ENCODE measurements around the gene SSTR5. TPM values are rescaled to one million over a fixed set of nuclear protein-coding genes. Genes with fewer than 3 reads are reported as not detected.

Gene SSTR5
- total and polyA plus RNA-seq, 2 donors, result 0.20 to 0.32 TPM

GRCh38 chr16:1067629-1068028 lies 4.9 kb upstream of the SSTR5 start:
- Histone ChIP-seq H3K4me1 (ENCODE audit: insufficient read depth) (no peaks in the 10 kb centered on the region), H3K27ac (ENCODE audit: low read depth) (no peak overlapping the region), H3K4me3 (ENCODE audit: low read depth, low read length) (no peak overlapping the region), H3K36me3 (ENCODE audit: insufficient read depth) (no peaks in the 10 kb centered on the region)
- DNase-seq (ENCODE audit: extremely low spot score), result no peak
- 70% methylated on average over 15 of the region's 15 CpGs for WGBS

GRCh38 chr16:1068451-1068850 lies 4.1 kb upstream of the SSTR5 start:
- 60% methylated on average over 18 of the region's 18 CpGs for WGBS
- no peak overlapping the region for H3K27ac ChIP-seq (ENCODE audit: low read depth)
- H3K4me3 ChIP-seq (ENCODE audit: low read depth, low read length), result no peak overlapping the region
- H3K4me1 ChIP-seq (ENCODE audit: insufficient read depth), result no peaks in the 10 kb centered on the region
- H3K36me3 ChIP-seq (ENCODE audit: insufficient read depth), result no peaks in the 10 kb centered on the region
- DNase-seq (ENCODE audit: extremely low spot score), result no peak

GRCh38 chr16:1069154-1069553 lies 3.4 kb upstream of the SSTR5 start:
- Histone ChIP-seq H3K4me3 (ENCODE audit: low read depth, low read length) (no peak overlapping the region), H3K36me3 (ENCODE audit: insufficient read depth) (no peaks in the 10 kb centered on the region), H3K27ac (ENCODE audit: low read depth) (no peak overlapping the region), H3K4me1 (ENCODE audit: insufficient read depth) (no peaks in the 10 kb centered on the region)
- no peak for DNase-seq (ENCODE audit: extremely low spot score)
- 88% methylated on average over 7 of the region's 7 CpGs for WGBS

GRCh38 chr16:1070084-1070863 lies 2.3 kb upstream of the SSTR5 start:
- Histone ChIP-seq H3K36me3 (ENCODE audit: insufficient read depth) (no peaks in the 10 kb centered on the region), H3K27ac (ENCODE audit: low read depth) (no peak overlapping the region), H3K4me3 (ENCODE audit: low read depth, low read length) (no peak overlapping the region), H3K4me1 (ENCODE audit: insufficient read depth) (no peaks in the 10 kb centered on the region)
- 20% methylated on average over 32 of the region's 32 CpGs for WGBS
- no peak for DNase-seq (ENCODE audit: extremely low spot score)

GRCh38 chr16:1070864-1071408 lies 1.6 kb upstream of the SSTR5 start:
- H3K36me3 ChIP-seq (ENCODE audit: insufficient read depth), result no peaks in the 10 kb centered on the region

GRCh38 chr16:1071561-1072225 lies 854 bp upstream of the SSTR5 start:
- H3K4me3 ChIP-seq (ENCODE audit: low read depth, low read length), result no peak overlapping the region
- no peaks in the 10 kb centered on the region for H3K36me3 ChIP-seq (ENCODE audit: insufficient read depth)
- WGBS, result 6% methylated on average over 30 of the region's 30 CpGs
- DNase-seq (ENCODE audit: extremely low spot score), result no peak
- H3K27ac ChIP-seq (ENCODE audit: low read depth), result no peak overlapping the region
- H3K4me1 ChIP-seq (ENCODE audit: insufficient read depth), result no peaks in the 10 kb centered on the region

More at GRCh38 chr16:1070864-1071408, 1.6 kb upstream of the SSTR5 start:
- DNase-seq (ENCODE audit: extremely low spot score), result no peak
- Histone ChIP-seq H3K27ac (ENCODE audit: low read depth) (no peak overlapping the region), H3K4me3 (ENCODE audit: low read depth, low read length) (no peak overlapping the region), H3K4me1 (ENCODE audit: insufficient read depth) (no peaks in the 10 kb centered on the region)
- WGBS, result 32% methylated on average over 16 of the region's 16 CpGs

- Histone ChIP-seq H3K27ac (ENCODE audit: low read depth) (no peak overlapping the region), H3K4me3 (ENCODE audit: low read depth, low read length) (no peak overlapping the region), H3K36me3 (ENCODE audit: insufficient read depth) (no peaks in the 10 kb centered on the region), H3K4me1 (ENCODE audit: insufficient read depth) (no peaks in the 10 kb centered on the region)
- DNase-seq (ENCODE audit: extremely low spot score), result no peak
- WGBS, result 73% methylated on average over 13 of the region's 13 CpGs
These were observed 663 bp downstream of the SSTR5 start for GRCh38 chr16:1073262-1073558.

- Histone ChIP-seq H3K4me3 (ENCODE audit: low read depth, low read length) (no peak overlapping the region), H3K36me3 (ENCODE audit: insufficient read depth) (no peaks in the 10 kb centered on the region), H3K27ac (ENCODE audit: low read depth) (no peak overlapping the region), H3K4me1 (ENCODE audit: insufficient read depth) (no peaks in the 10 kb centered on the region)
- no peak for DNase-seq (ENCODE audit: extremely low spot score)
- WGBS, result 59% methylated on average over 30 of the region's 30 CpGs
These were observed 1.2 kb downstream of the SSTR5 start for GRCh38 chr16:1073566-1074378.

GRCh38 chr16:1074379-1074649 lies 1.8 kb downstream of the SSTR5 start:
- DNase-seq (ENCODE audit: extremely low spot score), result no peak
- 64% methylated on average over 11 of the region's 11 CpGs for WGBS
- no peak overlapping the region for H3K27ac ChIP-seq (ENCODE audit: low read depth)
- no peaks in the 10 kb centered on the region for H3K36me3 ChIP-seq (ENCODE audit: insufficient read depth)
- no peak overlapping the region for H3K4me3 ChIP-seq (ENCODE audit: low read depth, low read length)
- no peaks in the 10 kb centered on the region for H3K4me1 ChIP-seq (ENCODE audit: insufficient read depth)

GRCh38 chr16:1075546-1075945 lies 3.0 kb downstream of the SSTR5 start:
- WGBS, result 68% methylated on average over 13 of the region's 13 CpGs
- Histone ChIP-seq H3K36me3 (ENCODE audit: insufficient read depth) (no peaks in the 10 kb centered on the region), H3K4me3 (ENCODE audit: low read depth, low read length) (no peak overlapping the region), H3K27ac (ENCODE audit: low read depth) (no peak overlapping the region), H3K4me1 (ENCODE audit: insufficient read depth) (no peaks in the 10 kb centered on the region)
- no peak for DNase-seq (ENCODE audit: extremely low spot score)

- no peaks in the 10 kb centered on the region for H3K4me1 ChIP-seq (ENCODE audit: insufficient read depth)
- H3K27ac ChIP-seq (ENCODE audit: low read depth), result no peak overlapping the region
- no peak overlapping the region for H3K4me3 ChIP-seq (ENCODE audit: low read depth, low read length)
- 45% methylated on average over 16 of the region's 16 CpGs for WGBS
- no peaks in the 10 kb centered on the region for H3K36me3 ChIP-seq (ENCODE audit: insufficient read depth)
- no peak for DNase-seq (ENCODE audit: extremely low spot score)
These were observed 4.4 kb downstream of the SSTR5 start for GRCh38 chr16:1076801-1077576.

- no peaks in the 10 kb centered on the region for H3K4me1 ChIP-seq (ENCODE audit: insufficient read depth)
- H3K4me3 ChIP-seq (ENCODE audit: low read depth, low read length), result no peak overlapping the region
These were observed 5.5 kb downstream of the SSTR5 start for GRCh38 chr16:1077877-1078578.

GRCh38 chr16:1078579-1079021 lies 6.1 kb downstream of the SSTR5 start:
- no peaks in the 10 kb centered on the region for H3K4me1 ChIP-seq (ENCODE audit: insufficient read depth)
- 36% methylated on average over 28 of the region's 28 CpGs for whole genome bisulfite sequencing
- H3K27ac ChIP-seq (ENCODE audit: low read depth), result no peak overlapping the region
- H3K4me3 ChIP-seq (ENCODE audit: low read depth, low read length), result no peak overlapping the region
- H3K36me3 ChIP-seq (ENCODE audit: insufficient read depth), result no peaks in the 10 kb centered on the region
- peak; percentile 47 for DNase-seq (ENCODE audit: extremely low spot score)

More at GRCh38 chr16:1077877-1078578, 5.5 kb downstream of the SSTR5 start:
- no peak overlapping the region for H3K27ac ChIP-seq (ENCODE audit: low read depth)
- 66% methylated on average over 36 of the region's 36 CpGs for WGBS
- no peak for DNase-seq (ENCODE audit: extremely low spot score)
- H3K36me3 ChIP-seq (ENCODE audit: insufficient read depth), result no peaks in the 10 kb centered on the region
